Fibroblast of pulmonary artery (primary cell): ENCODE results near the gene INSYN2B.
A peak's percentile ranks its signal among the peaks of the same experiment; 100 is the strongest.

Experiments
- DNase-seq: peaks from one replicate; pipeline ENCODE4 v3.0.0-alpha.2; 2010; ENCODE audit warnings: low read depth
- H3K4me3 ChIP-seq: replicated peaks from 2 replicates; pipeline ENCODE4 v1.5.1; 2011; ENCODE audit warnings: low read depth, mild to moderate bottlenecking, control low read depth, low read length, moderate library complexity
- CTCF ChIP-seq: IDR thresholded peaks from 2 replicates; pipeline ENCODE4 v1.5.1; 2011; ENCODE audit warnings: mild to moderate bottlenecking, control low read depth, low read length, inconsistent platforms; ENCODE audit errors: missing control alignments

INSYN2B gene

GRCh38 chr5:169980418-169981053, at the start of gene INSYN2B:
Gene INSYN2B (minus strand): TSS chr5:169980495. CDS start chr5:169883898, 96,597 bp downstream.
- TF ChIP-seq CTCF, result peak; percentile 58
- DNase-seq, result peak; percentile 92
- peak within 1 kb of the TSS; percentile 62 for H3K4me3 ChIP-seq

GRCh38 chr5:170028124-170028523, 47.8 kb upstream of the INSYN2B start:
- H3K4me3 ChIP-seq, result no peak overlapping the region
- TF ChIP-seq CTCF, result no peak
- no peak for DNase-seq

- TF ChIP-seq CTCF, result no peak
- DNase-seq, result no peak
- no peak overlapping the region for H3K4me3 ChIP-seq
Observed at GRCh38 chr5:170025853-170026252, 45.6 kb upstream of the INSYN2B start.

- no peak overlapping the region for H3K4me3 ChIP-seq
- TF ChIP-seq CTCF, result no peak
- DNase-seq, result no peak
Observed at GRCh38 chr5:170021506-170021905, 41.2 kb upstream of the INSYN2B start.

GRCh38 chr5:170020423-170020822, 40.1 kb upstream of the INSYN2B start:
- H3K4me3 ChIP-seq, result no peak overlapping the region
- no peak for DNase-seq
- TF ChIP-seq CTCF, result no peak

- no peak for TF ChIP-seq CTCF
- no peak for DNase-seq
- no peak overlapping the region for H3K4me3 ChIP-seq
Observed at GRCh38 chr5:170012622-170013021, 32.3 kb upstream of the INSYN2B start.

- DNase-seq, result no peak
- H3K4me3 ChIP-seq, result no peak overlapping the region
- TF ChIP-seq CTCF, result no peak
Observed at GRCh38 chr5:170011751-170012150, 31.5 kb upstream of the INSYN2B start.
